GM23338 (cell line): ENCODE data around the gene CD226. TPM values are rescaled to one million over a fixed set of nuclear protein-coding genes. Genes with fewer than 3 reads are reported as not detected.
A peak's percentile ranks its signal among the peaks of the same experiment; 100 is the strongest.

Experiments
- ATAC-seq: fragments of 200-7000 bp; cut with Tn5 transposase; 3 replicates; pipeline ENCODE4 v1.9.1; 2020
- DNase-seq: peaks from one replicate; pipeline ENCODE4 v3.0.0-alpha.2; 2015; ENCODE audit warnings: low spot score
- H2AFZ ChIP-seq: fragments of 200-600 bp; sonication (generic); 2 replicates; pipeline ENCODE4 v1.8.0; 2016; ENCODE audit warnings: antibody characterized with exemption, mild to moderate bottlenecking, moderate library complexity
- H3F3A ChIP-seq: fragments of 200-600 bp; sonication (generic); replicated peaks from 2 replicates; pipeline ENCODE4 v1.8.0; 2017; ENCODE audit warnings: antibody characterized with exemption, mixed run types, low read depth
- H3K27ac ChIP-seq: fragments of 200-600 bp; sonication (generic); 2 replicates; pipeline ENCODE4 v1.6.1; 2016; ENCODE audit warnings: low read depth
- H3K27me3 ChIP-seq: fragments of 200-600 bp; sonication (generic); 2 replicates; pipeline ENCODE4 v1.8.0; 2016; ENCODE audit warnings: mild to moderate bottlenecking, mixed run types, moderate library complexity; ENCODE audit not compliant: insufficient read depth
- H3K36me3 ChIP-seq: fragments of 200-600 bp; sonication (generic); 2 replicates; pipeline ENCODE4 v1.8.0; 2016; ENCODE audit warnings: mild to moderate bottlenecking; ENCODE audit not compliant: insufficient read depth
- H3K4me1 ChIP-seq: fragments of 200-600 bp; sonication (generic); 2 replicates; pipeline ENCODE4 v1.8.0; 2016; ENCODE audit warnings: mild to moderate bottlenecking, moderate library complexity; ENCODE audit not compliant: insufficient read depth
- H3K4me2 ChIP-seq: fragments of 200-600 bp; sonication (generic); 2 replicates; pipeline ENCODE4 v1.7.1; 2017; ENCODE audit warnings: mixed run types
- H3K4me3 ChIP-seq: fragments of 200-600 bp; sonication (generic); 2 replicates; pipeline ENCODE4 v1.6.1; 2016; ENCODE audit warnings: mixed run types
- H3K79me2 ChIP-seq: fragments of 200-600 bp; sonication (generic); replicated peaks from 2 replicates; pipeline ENCODE4 v1.8.0; 2017; ENCODE audit warnings: mild to moderate bottlenecking; ENCODE audit not compliant: insufficient read depth
- H3K9me2 ChIP-seq: fragments of 200-600 bp; sonication (generic); 2 replicates; pipeline ENCODE4 v1.8.0; 2017; ENCODE audit not compliant: insufficient read depth
- H4K20me1 ChIP-seq: fragments of 200-600 bp; sonication (generic); replicated peaks from 2 replicates; pipeline ENCODE4 v1.8.0; 2017; ENCODE audit warnings: mild to moderate bottlenecking; ENCODE audit not compliant: insufficient read depth
- H3K27ac Mint-ChIP-seq: 2 replicates; pipeline ENCODE4 v1.8.0; 2020; ENCODE audit warnings: inconsistent platforms, mild to moderate bottlenecking, moderate library complexity, mixed read lengths
- H3K27me3 Mint-ChIP-seq: 3 replicates; pipeline ENCODE4 v1.8.0; 2022; ENCODE audit warnings: low read depth, mild to moderate bottlenecking, moderate library complexity, mixed read lengths, inconsistent platforms; ENCODE audit not compliant: insufficient read depth, poor library complexity
- H3K36me3 Mint-ChIP-seq: 3 replicates; pipeline ENCODE4 v1.8.0; 2021; ENCODE audit warnings: low read depth, mild to moderate bottlenecking, inconsistent platforms, moderate library complexity, mixed read lengths
- H3K4me1 Mint-ChIP-seq: 3 replicates; pipeline ENCODE4 v1.8.0; 2020; ENCODE audit warnings: mild to moderate bottlenecking, inconsistent platforms, mixed read lengths
- H3K4me3 Mint-ChIP-seq: 3 replicates; pipeline ENCODE4 v1.8.0; 2021; ENCODE audit warnings: moderate library complexity, mild to moderate bottlenecking, inconsistent platforms, mixed read lengths
- H3K9me3 Mint-ChIP-seq: 3 replicates; pipeline ENCODE4 v1.8.0; 2020; ENCODE audit warnings: moderate library complexity, mild to moderate bottlenecking, inconsistent platforms, mixed read lengths
- CTCF ChIP-seq, 2 experiments: fragments of 200-600 bp in 1 of 2; sonication (generic) in 1 of 2; conservative IDR thresholded peaks; 2 replicates each; pipeline versions ENCODE4 v1.5.1 to v1.6.1; 2016 to 2017; ENCODE audit warnings: antibody characterized with exemption in 2 of 2, low read depth in 2 of 2, mild to moderate bottlenecking in 2 of 2, moderate library complexity in 1 of 2
- NANOG ChIP-seq: IDR thresholded peaks from 2 replicates; pipeline ENCODE4 v1.6.1; 2016; ENCODE audit warnings: antibody characterized with exemption, borderline replicate concordance
- REST ChIP-seq: IDR thresholded peaks from one replicate; pipeline ENCODE4 v1.6.1; 2018; ENCODE audit warnings: antibody characterized with exemption; ENCODE audit not compliant: unreplicated experiment
- ZNF331 ChIP-seq: fragments of 250-450 bp; sonication (Bioruptor Pico); IDR thresholded peaks from 2 replicates; pipeline ENCODE4 v1.5.0; 2020; ENCODE audit warnings: low read depth, mild to moderate bottlenecking, moderate library complexity
- polyA plus RNA-seq: library from polyadenylated mRNA; unstranded; fragments of >200 nt; fragmentation: Nextera tagmentation; extraction: Ambion mirVana; gene quantifications from 2 replicates; pipeline ENCODE4 v1.2.1, GENCODE V29; 2016
- total RNA-seq: library from RNA; depleted of rRNA; stranded (reverse); fragments of >200 nt; shearing (Covaris generic); gene quantifications from 2 replicates; pipeline ENCODE4 v1.2.3, GENCODE V29; 2014

Gene CD226
- total and polyA plus RNA-seq, 2 experiments from 2014 or later: not detected

GRCh38 chr18:69945220-69946114 is 2.2 kb downstream of the CD226 start (continued):
- TF ChIP-seq REST (no peak), NANOG (no peak), ZNF331 (no peak), CTCF (conservative IDR thresholded peaks at IDR 0.05; ENCODE audit: low read depth in 2 of 2) (no peak)

GRCh38 chr18:69944436-69944835 is 3.2 kb downstream of the CD226 start:
- Histone ChIP-seq H3K4me1 (peaks cover 9% of the 10 kb centered on the region), H3K27me3 (no peaks in the 10 kb centered on the region), H3K27ac (no peak overlapping the region), H3K9me2 (peaks cover 24% of the 10 kb centered on the region), H3F3A (no peaks in the 10 kb centered on the region), H3K79me2 (no peaks in the 10 kb centered on the region), H3K4me3 (no peak overlapping the region), H2AFZ (no peak overlapping the region), H4K20me1 (no peaks in the 10 kb centered on the region), H3K36me3 (no peaks in the 10 kb centered on the region), H3K4me2 (no peak overlapping the region)
- DNase-seq (peak; percentile 40), ATAC-seq (peak; percentile 52; the same call in 1 of the 3 replicates)
- Mint-ChIP-seq H3K27ac (peak overlapping the region; percentile 29; the same call in 1 of the 2 replicates), H3K4me1 (peaks cover 19% of the 10 kb centered on the region), H3K27me3 (no peaks in the 10 kb centered on the region), H3K36me3 (peaks cover 14% of the 10 kb centered on the region), H3K4me3 (no peak overlapping the region), H3K9me3 (peaks cover 13% of the 10 kb centered on the region)
- TF ChIP-seq CTCF (conservative IDR thresholded peaks at IDR 0.05; ENCODE audit: low read depth in 2 of 2) (no peak), REST (no peak)
